AG09309 (cell line): ENCODE results near the gene ETFA.

ENCODE experiments used
- DNase-seq: peaks from one replicate; pipeline ENCODE4 v3.0.0-alpha.2; 2010; ENCODE audit warnings: low read depth
- H3K4me3 ChIP-seq: 2 replicates; pipeline ENCODE4 v1.5.1; 2011; ENCODE audit warnings: mild to moderate bottlenecking, low read depth, low read length, moderate library complexity; ENCODE audit not compliant: control insufficient read depth
- TF ChIP-seq, protein P1 (sequence below): IDR thresholded peaks from 2 replicates; pipeline ENCODE4 v1.5.1; 2011; ENCODE audit warnings: mild to moderate bottlenecking, low read depth, low read length, inconsistent platforms; ENCODE audit not compliant: insufficient read depth, control insufficient read depth; ENCODE audit errors: missing control alignments

Gene ETFA

DNA sequence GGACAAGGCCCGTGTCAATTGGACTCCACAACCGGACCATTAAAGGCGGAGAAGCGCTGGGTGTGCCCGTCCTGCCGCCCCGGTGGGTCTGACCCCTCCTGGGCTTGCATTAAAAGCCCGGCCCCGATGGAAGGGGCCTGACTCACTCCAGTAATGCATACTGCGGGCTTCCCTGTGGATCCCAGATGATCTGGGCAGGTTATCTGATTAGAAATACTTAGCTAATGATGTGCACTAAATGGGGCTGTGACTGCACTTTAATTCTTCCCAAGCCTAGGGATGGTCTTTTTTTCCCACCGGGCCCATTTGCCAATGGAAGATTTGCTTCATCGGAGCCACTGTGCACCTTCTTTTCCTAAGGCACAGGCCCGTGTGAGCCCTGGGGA is 126.6 kb downstream of the ETFA start:
- no peak for DNase-seq

DNA sequence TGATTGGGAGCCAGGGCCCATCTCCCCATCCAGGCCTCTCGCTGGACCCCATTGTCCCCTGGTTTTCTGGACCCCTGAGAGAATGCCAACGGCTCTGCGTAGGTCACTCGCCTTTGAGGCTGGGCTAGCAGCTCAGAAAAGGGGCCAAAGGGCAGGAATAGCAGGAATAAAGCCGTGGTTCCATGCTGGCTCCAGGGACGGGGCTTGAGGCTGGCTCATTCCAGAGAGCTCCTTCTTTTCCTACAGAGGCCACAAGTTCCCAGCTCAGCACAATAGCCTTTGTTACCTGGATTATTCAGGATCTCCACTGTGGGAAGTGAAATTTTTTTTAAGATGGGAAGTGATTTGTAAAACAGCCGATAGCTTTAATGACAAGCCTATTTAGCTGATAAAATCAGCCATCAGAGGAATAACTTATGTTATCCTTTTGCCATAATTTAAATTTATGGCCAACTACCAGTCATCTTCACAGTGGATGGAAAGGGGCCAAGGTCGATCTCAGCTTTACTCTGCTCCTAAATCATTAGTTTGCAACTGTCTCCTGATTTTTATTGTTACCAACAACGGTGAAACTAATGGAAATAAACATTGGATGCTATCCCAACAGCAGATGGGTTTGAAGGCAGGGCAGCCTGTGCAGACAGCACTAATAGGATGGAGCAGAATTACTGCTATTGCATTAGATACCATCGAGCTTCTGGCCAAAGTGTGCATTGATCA is 127.2 kb downstream of the ETFA start:
- no peak for DNase-seq
- no peak overlapping the region for H3K4me3 ChIP-seq
- TF ChIP-seq, protein P1, sequence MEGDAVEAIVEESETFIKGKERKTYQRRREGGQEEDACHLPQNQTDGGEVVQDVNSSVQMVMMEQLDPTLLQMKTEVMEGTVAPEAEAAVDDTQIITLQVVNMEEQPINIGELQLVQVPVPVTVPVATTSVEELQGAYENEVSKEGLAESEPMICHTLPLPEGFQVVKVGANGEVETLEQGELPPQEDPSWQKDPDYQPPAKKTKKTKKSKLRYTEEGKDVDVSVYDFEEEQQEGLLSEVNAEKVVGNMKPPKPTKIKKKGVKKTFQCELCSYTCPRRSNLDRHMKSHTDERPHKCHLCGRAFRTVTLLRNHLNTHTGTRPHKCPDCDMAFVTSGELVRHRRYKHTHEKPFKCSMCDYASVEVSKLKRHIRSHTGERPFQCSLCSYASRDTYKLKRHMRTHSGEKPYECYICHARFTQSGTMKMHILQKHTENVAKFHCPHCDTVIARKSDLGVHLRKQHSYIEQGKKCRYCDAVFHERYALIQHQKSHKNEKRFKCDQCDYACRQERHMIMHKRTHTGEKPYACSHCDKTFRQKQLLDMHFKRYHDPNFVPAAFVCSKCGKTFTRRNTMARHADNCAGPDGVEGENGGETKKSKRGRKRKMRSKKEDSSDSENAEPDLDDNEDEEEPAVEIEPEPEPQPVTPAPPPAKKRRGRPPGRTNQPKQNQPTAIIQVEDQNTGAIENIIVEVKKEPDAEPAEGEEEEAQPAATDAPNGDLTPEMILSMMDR: no peak

More for the DNA sequence above, 126.6 kb downstream of the ETFA start:
- TF ChIP-seq, protein P1: no peak
- H3K4me3 ChIP-seq: no peak overlapping the region

DNA sequence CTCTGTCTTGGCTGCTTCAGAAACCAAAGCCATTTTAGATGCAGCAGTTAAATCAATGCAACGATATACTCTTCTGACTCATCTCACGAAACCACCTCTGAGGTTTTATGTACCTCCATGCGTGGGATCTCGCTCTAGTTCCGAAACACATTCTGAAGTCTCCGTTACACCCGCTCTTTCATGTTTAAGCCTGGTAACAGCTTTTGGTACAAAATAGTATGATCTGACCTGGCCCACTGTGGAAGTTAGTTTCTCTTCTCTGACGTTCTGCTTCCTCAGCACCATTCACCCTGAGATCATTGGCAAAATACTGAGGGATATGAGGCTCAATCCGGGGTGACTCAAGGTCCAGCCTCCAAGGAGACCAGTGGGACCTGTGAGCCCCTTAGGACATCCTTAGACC is 129.6 kb downstream of the ETFA start:
- DNase-seq: no peak
- TF ChIP-seq, protein P1: no peak
- H3K4me3 ChIP-seq: no peak overlapping the region

DNA sequence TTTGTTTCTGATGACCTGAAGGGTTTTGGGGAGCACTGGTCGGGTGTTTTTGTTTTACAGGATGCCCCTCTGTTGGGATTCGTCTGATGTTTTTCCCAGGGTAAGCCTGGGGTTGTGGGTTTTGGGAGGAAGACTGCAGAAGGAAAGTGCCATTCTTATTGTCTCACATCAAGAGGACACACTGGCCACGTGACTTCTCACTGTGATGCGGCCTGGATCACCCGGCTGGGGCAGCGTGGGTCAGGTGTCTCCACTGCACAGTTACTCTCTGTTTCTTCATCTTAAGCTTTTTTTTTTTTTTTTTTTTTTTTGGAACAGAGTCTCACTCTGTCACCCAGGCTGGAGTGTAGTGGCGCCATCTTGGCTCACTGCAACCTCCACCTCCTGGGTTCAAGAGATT is 130.9 kb downstream of the ETFA start:
- DNase-seq: no peak
- H3K4me3 ChIP-seq: no peak overlapping the region
- TF ChIP-seq, protein P1: no peak

DNA sequence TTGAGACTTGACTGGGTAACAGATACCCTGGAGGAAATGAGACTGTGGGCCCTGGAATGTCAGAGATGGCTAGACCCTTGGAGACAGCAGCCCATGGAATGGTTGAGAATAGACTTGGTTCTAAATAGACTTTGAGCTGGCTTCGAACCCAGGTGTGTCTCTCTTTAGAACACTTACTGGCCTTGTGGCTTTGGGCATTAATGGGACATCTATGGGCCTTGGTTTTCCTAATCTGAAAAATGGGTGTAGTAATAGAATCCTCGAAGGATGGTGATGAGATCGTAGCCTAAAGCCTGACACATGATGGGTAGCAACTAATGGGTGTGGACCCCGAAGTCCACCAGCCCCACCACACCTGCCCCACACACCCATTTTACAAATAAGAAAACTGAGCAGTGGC is 132.2 kb downstream of the ETFA start:
- no peak overlapping the region for H3K4me3 ChIP-seq
- TF ChIP-seq, protein P1: no peak
- no peak for DNase-seq

DNA sequence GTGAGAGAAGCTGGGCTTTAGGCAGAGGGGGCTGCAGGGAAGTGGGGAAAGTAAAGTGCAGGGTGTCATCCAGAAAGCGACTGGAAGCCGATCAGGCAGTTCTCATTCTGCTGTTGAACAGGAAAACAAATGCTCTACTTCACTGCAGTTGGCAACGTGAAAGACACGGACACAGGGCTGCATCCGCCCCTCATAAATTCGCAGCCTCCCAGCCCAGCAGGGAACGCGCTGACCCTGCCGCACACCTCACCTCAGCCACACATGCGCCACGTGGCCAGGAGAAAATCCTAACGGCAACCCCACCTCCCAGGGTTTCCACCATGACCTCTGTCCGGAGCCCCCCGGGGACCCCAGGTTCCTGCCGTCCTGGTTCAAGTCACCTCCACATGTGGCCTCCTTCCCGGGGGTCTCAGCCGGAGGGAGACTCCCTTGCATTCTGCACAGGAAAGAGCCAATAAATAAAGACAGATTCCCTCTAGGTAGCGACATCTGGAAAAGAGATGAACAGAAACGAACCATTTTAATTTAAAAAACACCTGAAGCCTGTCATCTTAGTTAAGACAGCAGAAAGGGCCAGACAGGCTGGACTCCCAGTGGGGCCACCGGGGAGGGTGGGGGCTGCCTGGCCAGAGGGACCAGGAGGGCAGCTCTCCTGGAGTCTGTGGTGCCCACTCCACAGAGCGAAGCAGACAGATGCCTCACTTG is 132.8 kb downstream of the ETFA start:
- TF ChIP-seq, protein P1: no peak
- H3K4me3 ChIP-seq: no peak overlapping the region
- no peak for DNase-seq
